ENCODE data around the gene NAA38.

DNA sequence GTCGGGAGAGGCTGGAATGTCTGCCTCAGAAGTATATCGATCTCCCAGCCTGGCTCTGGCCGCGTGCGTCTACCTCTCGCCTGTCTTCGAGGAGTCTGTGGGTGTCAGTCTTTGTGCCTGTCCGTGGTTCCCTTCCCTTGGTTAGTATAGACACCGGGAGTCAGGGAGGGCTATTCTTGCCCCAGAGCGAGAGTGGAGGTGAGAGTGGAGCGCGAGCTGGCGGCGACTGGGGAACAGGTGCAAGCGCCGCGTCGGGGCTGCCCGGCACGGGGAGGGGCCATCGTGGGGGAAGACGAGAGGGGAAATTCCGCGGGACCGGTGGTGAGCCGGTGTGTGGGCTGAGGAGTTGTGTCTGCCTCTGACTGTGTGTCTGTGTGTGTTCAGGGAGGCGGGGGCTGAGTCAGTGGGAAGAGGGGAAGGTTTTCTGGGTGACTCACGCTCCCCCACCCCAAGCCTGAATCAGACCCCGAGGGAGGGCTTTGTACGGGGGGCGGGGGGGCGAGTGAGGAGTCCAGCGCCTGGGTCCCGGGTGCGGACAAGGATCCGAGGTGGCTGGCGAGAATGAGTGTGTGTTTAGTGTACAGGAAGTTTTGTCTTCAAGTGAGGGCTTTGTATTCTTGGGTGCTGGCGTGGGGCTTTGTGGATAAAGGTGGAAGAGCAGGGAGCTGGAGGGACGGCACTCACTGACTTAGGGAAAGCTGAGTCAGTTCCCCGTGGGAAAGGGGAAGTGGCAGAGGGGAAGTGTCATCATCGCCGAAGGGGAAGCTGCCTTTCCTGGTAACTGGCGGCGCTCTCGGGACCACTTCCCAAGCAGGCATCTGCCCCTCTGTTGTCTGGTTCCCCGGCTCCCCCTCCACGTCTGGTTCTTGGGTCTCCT is 14.7 kb downstream of the NAA38 start:
- TF ChIP-seq, protein P1, sequence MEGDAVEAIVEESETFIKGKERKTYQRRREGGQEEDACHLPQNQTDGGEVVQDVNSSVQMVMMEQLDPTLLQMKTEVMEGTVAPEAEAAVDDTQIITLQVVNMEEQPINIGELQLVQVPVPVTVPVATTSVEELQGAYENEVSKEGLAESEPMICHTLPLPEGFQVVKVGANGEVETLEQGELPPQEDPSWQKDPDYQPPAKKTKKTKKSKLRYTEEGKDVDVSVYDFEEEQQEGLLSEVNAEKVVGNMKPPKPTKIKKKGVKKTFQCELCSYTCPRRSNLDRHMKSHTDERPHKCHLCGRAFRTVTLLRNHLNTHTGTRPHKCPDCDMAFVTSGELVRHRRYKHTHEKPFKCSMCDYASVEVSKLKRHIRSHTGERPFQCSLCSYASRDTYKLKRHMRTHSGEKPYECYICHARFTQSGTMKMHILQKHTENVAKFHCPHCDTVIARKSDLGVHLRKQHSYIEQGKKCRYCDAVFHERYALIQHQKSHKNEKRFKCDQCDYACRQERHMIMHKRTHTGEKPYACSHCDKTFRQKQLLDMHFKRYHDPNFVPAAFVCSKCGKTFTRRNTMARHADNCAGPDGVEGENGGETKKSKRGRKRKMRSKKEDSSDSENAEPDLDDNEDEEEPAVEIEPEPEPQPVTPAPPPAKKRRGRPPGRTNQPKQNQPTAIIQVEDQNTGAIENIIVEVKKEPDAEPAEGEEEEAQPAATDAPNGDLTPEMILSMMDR (IDR thresholded peaks at IDR 0.05; ENCODE audit: low read depth, low read length) = no peak
- no peak for TF ChIP-seq EZH2phosphoT487 (IDR thresholded peaks at IDR 0.05; ENCODE audit: low read depth)
